Parathyroid adenoma (tissue), 2 donors: ENCODE measurements around the gene GRIFIN.

Experiments
- H2AFZ ChIP-seq: fragments of 300-600 bp; sonication (generic); one replicate; pipeline ENCODE4 v1.7.0; 2017; ENCODE audit warnings: antibody characterized with exemption, mild to moderate bottlenecking
- H3K27ac ChIP-seq: fragments of 300-600 bp; sonication (generic); one replicate; pipeline ENCODE4 v1.7.0; 2017
- H3K27me3 ChIP-seq: fragments of 300-600 bp; sonication (generic); one replicate; pipeline ENCODE4 v1.7.0; 2017; ENCODE audit warnings: low read length; ENCODE audit not compliant: control insufficient read depth, insufficient read depth
- H3K36me3 ChIP-seq: fragments of 300-600 bp; sonication (generic); one replicate; pipeline ENCODE4 v1.7.0; 2017; ENCODE audit warnings: low read length; ENCODE audit not compliant: control insufficient read depth, insufficient read depth
- H3K4me1 ChIP-seq: fragments of 300-600 bp; sonication (generic); one replicate; pipeline ENCODE4 v1.7.0; 2017; ENCODE audit warnings: control low read depth
- H3K4me2 ChIP-seq: fragments of 300-600 bp; sonication (generic); one replicate; pipeline ENCODE4 v1.7.0; 2017; ENCODE audit warnings: low read length
- H3K4me3 ChIP-seq: fragments of 300-600 bp; sonication (generic); one replicate; pipeline ENCODE4 v1.7.0; 2017; ENCODE audit warnings: low read depth, low read length
- H3K79me2 ChIP-seq: fragments of 300-600 bp; sonication (generic); one replicate; pipeline ENCODE4 v1.7.0; 2017; ENCODE audit warnings: control low read depth
- H3K9ac ChIP-seq: fragments of 300-600 bp; sonication (generic); one replicate; pipeline ENCODE4 v1.7.0; 2017; ENCODE audit warnings: mild to moderate bottlenecking
- H3K9me3 ChIP-seq: fragments of 300-600 bp; sonication (generic); one replicate; pipeline ENCODE4 v1.7.0; 2017; ENCODE audit warnings: low read length; ENCODE audit not compliant: control insufficient read depth
- CTCF ChIP-seq: fragments of 300-600 bp; sonication (generic); IDR thresholded peaks from one replicate; pipeline ENCODE4 v1.7.0; 2017; ENCODE audit warnings: antibody characterized with exemption, mild to moderate bottlenecking
- donor health status: primary hyperparathyroidism.

GRIFIN gene

GRCh38 chr7:2507917-2508306, 31.7 kb upstream of the GRIFIN start:
- Histone ChIP-seq H3K9me3 (no peaks in the 10 kb centered on the region), H3K4me3 (no peak overlapping the region), H3K4me2 (no peak overlapping the region), H3K79me2 (no peaks in the 10 kb centered on the region), H3K36me3 (no peaks in the 10 kb centered on the region), H3K27ac (no peak overlapping the region), H3K4me1 (no peaks in the 10 kb centered on the region), H3K27me3 (no peaks in the 10 kb centered on the region), H2AFZ (no peak overlapping the region), H3K9ac (no peak overlapping the region)
- TF ChIP-seq CTCF: no peak

GRCh38 chr7:2507208-2507916, 31.2 kb upstream of the GRIFIN start:
- Histone ChIP-seq H2AFZ (no peak overlapping the region), H3K27ac (no peak overlapping the region), H3K4me1 (no peaks in the 10 kb centered on the region)

GRCh38 chr7:2505401-2505800, 29.2 kb upstream of the GRIFIN start:
- no peak overlapping the region for H3K4me3 ChIP-seq
- H2AFZ ChIP-seq: no peak overlapping the region
- TF ChIP-seq CTCF: no peak
- no peak overlapping the region for H3K9ac ChIP-seq
- H3K27me3 ChIP-seq: no peaks in the 10 kb centered on the region
- no peak overlapping the region for H3K4me2 ChIP-seq
- H3K36me3 ChIP-seq: no peaks in the 10 kb centered on the region
- no peaks in the 10 kb centered on the region for H3K4me1 ChIP-seq
- no peaks in the 10 kb centered on the region for H3K79me2 ChIP-seq
- H3K27ac ChIP-seq: no peak overlapping the region
- H3K9me3 ChIP-seq: no peaks in the 10 kb centered on the region

More at GRCh38 chr7:2507208-2507916, 31.2 kb upstream of the GRIFIN start:
- no peak for TF ChIP-seq CTCF
- H3K4me3 ChIP-seq: no peak overlapping the region
- no peaks in the 10 kb centered on the region for H3K9me3 ChIP-seq
- no peaks in the 10 kb centered on the region for H3K79me2 ChIP-seq
- no peak overlapping the region for H3K9ac ChIP-seq
- no peak overlapping the region for H3K4me2 ChIP-seq
- H3K27me3 ChIP-seq: no peaks in the 10 kb centered on the region
- no peaks in the 10 kb centered on the region for H3K36me3 ChIP-seq

- no peaks in the 10 kb centered on the region for H3K4me1 ChIP-seq
- TF ChIP-seq CTCF: no peak
- H3K36me3 ChIP-seq: no peaks in the 10 kb centered on the region
- H3K4me3 ChIP-seq: no peak overlapping the region
- no peak overlapping the region for H3K9ac ChIP-seq
- no peak overlapping the region for H3K27ac ChIP-seq
- H3K4me2 ChIP-seq: no peak overlapping the region
- H2AFZ ChIP-seq: no peak overlapping the region
- no peaks in the 10 kb centered on the region for H3K9me3 ChIP-seq
- H3K27me3 ChIP-seq: no peaks in the 10 kb centered on the region
- no peaks in the 10 kb centered on the region for H3K79me2 ChIP-seq
Observed at GRCh38 chr7:2504889-2505375, 28.7 kb upstream of the GRIFIN start.
